ENCODE results near the gene GPR68.

GPR68 gene

DNA sequence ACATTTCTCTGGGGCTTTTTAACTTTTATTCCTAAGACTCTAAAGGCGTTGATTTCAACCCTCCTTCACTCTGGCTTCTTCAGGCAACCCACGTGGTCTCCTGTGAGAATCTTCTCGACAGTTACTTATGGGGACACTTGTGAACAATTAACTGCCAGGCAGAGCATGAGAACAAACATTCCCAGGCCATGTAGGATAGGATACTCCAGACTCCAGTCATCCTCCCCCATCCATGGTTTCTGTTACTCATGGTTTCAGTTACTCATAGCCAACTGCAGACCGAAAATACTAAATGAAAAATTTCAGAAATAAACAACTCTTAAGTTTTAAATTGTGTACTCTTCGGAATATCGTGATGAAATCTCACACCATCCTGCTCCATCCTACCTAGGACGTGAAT is 19.5 kb downstream of the GPR68 start:
- no peak overlapping the region for H3K27ac ChIP-seq
- TF ChIP-seq, protein P1, sequence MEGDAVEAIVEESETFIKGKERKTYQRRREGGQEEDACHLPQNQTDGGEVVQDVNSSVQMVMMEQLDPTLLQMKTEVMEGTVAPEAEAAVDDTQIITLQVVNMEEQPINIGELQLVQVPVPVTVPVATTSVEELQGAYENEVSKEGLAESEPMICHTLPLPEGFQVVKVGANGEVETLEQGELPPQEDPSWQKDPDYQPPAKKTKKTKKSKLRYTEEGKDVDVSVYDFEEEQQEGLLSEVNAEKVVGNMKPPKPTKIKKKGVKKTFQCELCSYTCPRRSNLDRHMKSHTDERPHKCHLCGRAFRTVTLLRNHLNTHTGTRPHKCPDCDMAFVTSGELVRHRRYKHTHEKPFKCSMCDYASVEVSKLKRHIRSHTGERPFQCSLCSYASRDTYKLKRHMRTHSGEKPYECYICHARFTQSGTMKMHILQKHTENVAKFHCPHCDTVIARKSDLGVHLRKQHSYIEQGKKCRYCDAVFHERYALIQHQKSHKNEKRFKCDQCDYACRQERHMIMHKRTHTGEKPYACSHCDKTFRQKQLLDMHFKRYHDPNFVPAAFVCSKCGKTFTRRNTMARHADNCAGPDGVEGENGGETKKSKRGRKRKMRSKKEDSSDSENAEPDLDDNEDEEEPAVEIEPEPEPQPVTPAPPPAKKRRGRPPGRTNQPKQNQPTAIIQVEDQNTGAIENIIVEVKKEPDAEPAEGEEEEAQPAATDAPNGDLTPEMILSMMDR (conservative IDR thresholded peaks at IDR 0.05), result no peak

DNA sequence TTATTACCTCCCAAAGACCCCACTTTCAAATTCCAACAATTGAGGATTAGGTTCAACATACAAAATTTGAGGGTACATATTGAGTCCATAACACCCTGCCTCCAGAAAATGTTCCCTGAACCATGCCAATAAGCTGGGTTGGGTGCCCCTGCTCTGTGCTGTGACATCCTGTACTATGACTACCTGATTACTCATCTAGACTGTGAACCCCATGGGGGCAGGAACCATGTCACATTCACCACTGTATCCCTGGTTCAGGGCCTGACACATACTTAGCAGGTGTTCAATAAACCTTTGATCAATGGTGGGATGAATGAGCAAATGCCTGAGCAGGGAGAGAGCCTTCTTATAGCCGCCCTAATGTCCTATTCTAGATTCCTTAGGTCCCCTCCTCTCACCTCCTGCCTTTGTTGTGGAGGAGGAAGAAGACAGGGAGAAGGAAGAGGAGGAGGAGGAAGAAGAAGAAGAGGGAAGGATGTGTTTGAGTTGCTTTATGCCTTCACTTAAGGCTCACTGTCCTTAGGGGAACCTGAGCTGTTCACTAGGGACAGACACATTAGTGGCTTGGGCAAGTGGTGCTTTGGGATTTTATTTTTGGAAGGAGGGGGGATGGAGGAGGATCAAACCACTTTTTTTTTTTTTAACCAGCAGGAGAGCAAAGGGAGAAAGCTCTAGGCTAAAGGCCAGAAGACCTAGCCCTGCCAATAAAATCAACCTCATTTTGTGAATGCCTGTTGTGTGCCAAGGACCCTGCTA is 21.3 kb downstream of the GPR68 start:
- no peak overlapping the region for H3K27ac ChIP-seq
- TF ChIP-seq, protein P1 (conservative IDR thresholded peaks at IDR 0.05), result no peak

DNA sequence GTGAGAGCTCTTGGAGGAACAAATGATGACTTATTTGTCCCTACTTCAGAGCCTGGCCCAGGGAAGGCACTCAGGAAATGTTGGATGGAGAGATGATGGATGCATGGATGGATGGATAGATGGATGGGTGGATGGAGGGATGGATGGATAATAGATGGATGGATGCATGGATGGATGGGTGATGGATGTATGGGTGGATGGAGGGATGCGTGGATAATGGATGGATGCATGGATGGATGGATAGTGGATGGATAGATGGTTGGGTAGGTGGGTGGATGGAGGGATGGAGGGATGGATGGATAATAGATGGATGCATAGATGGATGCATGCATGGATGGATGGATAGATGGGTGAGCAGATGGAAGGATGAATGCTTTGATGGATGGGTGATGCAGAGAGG is 23.2 kb downstream of the GPR68 start:
- TF ChIP-seq, protein P1 (conservative IDR thresholded peaks at IDR 0.05), result no peak
- no peak overlapping the region for H3K27ac ChIP-seq

DNA sequence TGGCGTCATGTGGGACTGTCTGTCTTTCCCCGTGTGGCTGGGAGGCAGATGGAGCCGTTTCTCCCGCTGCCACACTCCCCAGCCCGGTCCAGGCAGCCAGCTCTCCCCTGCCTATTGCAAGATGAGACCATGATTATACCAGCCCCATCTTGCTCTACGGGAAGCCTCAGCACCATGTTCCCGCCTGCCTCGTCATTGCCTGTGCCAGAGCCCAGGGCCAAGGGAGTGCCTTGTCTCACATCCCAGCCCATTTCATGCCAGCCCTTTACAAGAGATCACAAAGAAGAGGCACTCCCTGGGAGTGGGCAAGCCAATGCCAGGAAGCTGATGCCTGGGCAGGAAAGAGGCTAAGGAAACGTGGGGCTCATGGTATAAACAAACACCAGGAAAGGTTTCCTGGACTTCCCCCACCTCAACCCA is 23.9 kb downstream of the GPR68 start:
- no peak overlapping the region for H3K27ac ChIP-seq
- TF ChIP-seq, protein P1 (conservative IDR thresholded peaks at IDR 0.05), result no peak

DNA sequence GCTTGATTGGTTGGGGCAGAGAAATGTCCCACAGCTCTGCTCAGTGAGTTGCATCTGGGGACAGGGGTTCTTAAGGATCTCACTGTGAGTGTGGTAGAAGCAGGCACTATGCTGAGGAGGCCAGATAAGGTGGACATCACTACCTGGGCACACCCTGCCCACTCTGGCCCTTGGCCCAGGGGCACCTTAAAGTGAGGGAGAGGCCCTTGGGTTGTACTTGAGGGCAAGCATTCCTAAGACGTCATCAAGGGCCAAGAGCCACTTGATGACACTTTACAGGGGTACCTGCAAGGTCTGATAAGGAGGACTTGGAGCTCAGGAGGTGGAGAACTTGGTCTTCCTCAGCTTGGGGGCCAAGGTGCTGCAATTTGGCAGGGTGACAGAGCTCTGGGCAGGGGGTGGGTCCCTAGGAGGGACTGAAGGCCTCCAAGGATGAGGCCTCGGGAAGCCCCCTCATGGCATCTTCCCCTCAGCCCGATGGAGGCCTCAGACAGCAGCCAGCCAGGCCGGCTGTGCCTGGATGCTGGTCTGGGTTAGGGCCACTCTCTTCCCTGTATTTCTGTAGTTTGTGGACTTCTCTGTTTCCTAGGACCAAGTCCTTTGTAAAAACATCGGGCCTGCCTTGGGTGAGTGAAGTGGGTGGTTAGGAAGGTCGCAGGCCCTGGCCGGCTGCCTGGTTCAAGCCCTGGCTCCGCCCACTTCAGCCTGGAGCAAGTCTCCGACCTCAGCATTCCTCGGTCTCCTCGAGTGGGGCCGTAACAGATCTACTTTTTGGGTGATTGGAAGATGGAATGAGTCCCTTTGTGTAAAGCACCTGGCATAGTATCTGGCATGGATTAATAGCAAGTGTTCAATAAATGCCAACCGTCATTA is 24.8 kb downstream of the GPR68 start:
- H3K27ac ChIP-seq, result no peak overlapping the region
- TF ChIP-seq, protein P1 (conservative IDR thresholded peaks at IDR 0.05), result no peak

DNA sequence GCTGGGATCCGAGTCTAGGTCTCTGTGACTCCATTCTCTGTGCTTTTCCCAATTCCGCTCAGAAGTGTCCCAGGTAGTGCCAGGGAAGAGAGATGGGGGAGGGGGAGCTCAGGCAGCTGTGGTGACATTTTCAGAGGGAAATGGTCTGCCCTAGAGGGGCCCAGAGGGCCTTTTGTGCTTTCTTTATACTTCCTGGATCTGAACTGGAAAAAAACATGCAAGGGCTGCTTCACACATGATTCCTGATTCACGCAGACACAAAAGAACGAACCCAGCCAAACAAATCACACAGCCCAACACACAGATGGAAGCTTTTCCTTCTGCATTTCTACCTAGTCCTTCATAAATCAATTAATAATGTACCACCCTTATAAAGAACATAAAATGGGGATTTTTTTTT is 26.5 kb downstream of the GPR68 start:
- TF ChIP-seq, protein P1 (conservative IDR thresholded peaks at IDR 0.05), result no peak
- H3K27ac ChIP-seq, result no peak overlapping the region

DNA sequence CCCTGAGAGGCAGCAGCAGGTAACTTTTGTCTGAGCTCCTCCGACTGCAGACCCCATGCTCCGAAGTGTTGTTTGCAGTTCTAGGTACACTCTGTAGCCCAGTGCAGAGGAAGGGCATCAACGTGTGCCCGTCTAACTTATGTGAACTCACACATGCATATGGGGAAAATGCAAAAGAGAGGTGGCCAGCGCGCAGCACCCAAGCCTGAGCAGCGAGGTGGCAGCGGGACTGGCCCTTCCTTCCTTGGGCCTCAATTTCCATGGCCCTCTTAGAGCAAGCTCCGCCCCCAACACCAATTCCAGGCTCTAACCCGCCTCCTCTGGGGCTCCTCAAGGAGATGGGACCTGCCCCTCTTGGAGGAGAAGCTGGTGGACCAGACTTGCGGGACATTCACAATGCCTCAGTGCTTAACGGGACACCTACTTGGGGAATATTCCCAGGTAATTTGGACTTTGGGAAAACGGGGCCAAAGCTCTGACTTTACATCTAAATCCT is 27.7 kb downstream of the GPR68 start:
- no peak overlapping the region for H3K27ac ChIP-seq
- TF ChIP-seq, protein P1 (conservative IDR thresholded peaks at IDR 0.05), result no peak

All from VCaP (cell line).